ENCODE data around the gene HS3ST5. TPM values are rescaled to one million over a fixed set of nuclear protein-coding genes. Genes with fewer than 3 reads are reported as not detected.

The HS3ST5 gene
- total RNA-seq, 1 experiment from 2014 or later, result 14.4 TPM

- Histone ChIP-seq H3K4ac (ENCODE audit: low read depth, low read length) (no peak overlapping the region), H3K27me3 (ENCODE audit: insufficient read depth, low read length) (no peaks in the 10 kb centered on the region), H2BK120ac (ENCODE audit: low read depth, low read length, poor library complexity, severe bottlenecking) (no peak overlapping the region), H3K18ac (ENCODE audit: insufficient read length, low read depth, low read length) (no peak overlapping the region), H4K5ac (ENCODE audit: insufficient read length, low read depth, low read length) (no peak overlapping the region), H2BK5ac (ENCODE audit: insufficient read length, low read length) (no peak overlapping the region), H4K8ac (replicated peaks; ENCODE audit: insufficient read length, low read depth, low read length) (no peak overlapping the region), H3K79me1 (ENCODE audit: insufficient read depth, low read depth, low read length, poor library complexity, severe bottlenecking) (no peaks in the 10 kb centered on the region), H3K23ac (ENCODE audit: insufficient read length, low read depth, low read length) (no peak overlapping the region), H2BK12ac (ENCODE audit: insufficient read length, low read depth, low read length) (no peak overlapping the region), H4K20me1 (ENCODE audit: control insufficient read depth, insufficient read depth, insufficient read length) (no peaks in the 10 kb centered on the region), H3K79me2 (ENCODE audit: insufficient read depth, low read length) (no peaks in the 10 kb centered on the region), H3K9ac (ENCODE audit: extremely low read depth, insufficient read length, low read length) (no peak overlapping the region), H3K9me3 (ENCODE audit: control insufficient read depth, low read depth, low read length) (no peaks in the 10 kb centered on the region), H3K4me2 (ENCODE audit: insufficient read depth, insufficient read length, low read length) (no peak overlapping the region), H3K4me1 (ENCODE audit: insufficient read depth, low read length) (peaks cover 4% of the 10 kb centered on the region; the same call in 1 of the 2 replicates), H3K14ac (ENCODE audit: insufficient read depth, low read length) (no peak overlapping the region), H2BK15ac (ENCODE audit: low read depth, low read length) (no peak overlapping the region), H2AK5ac (ENCODE audit: insufficient read length, low read length) (no peak overlapping the region), H3K56ac (ENCODE audit: insufficient read length, low read depth, low read length) (no peak overlapping the region), H2BK20ac (ENCODE audit: low read depth, low read length, poor library complexity, severe bottlenecking) (no peak overlapping the region), H3T11ph (ENCODE audit: low read length) (no peak overlapping the region), H2AFZ (ENCODE audit: low read length) (no peak overlapping the region), H4K91ac (ENCODE audit: insufficient read length, low read depth, low read length) (no peak overlapping the region), H3K27ac (ENCODE audit: insufficient read length, low read depth, low read length) (no peak overlapping the region), H3K23me2 (ENCODE audit: insufficient read length, low read depth, low read length, poor library complexity, severe bottlenecking) (no peaks in the 10 kb centered on the region)
- Mint-ChIP-seq H3K4me1 (peaks cover 44 to 48% of the 10 kb centered on the region in 2 experiments), H3K27ac (peak overlapping the region in 2 of 3 experiments; percentile 7 to 66; a peak in 2 of 7 replicates), H3K9me3 (no peaks in the 10 kb centered on the region), H3K36me3 (ENCODE audit: insufficient read depth in 1 of 3, low read depth in 3 of 3) (peaks cover 0 to 21% (median 4%) of the 10 kb centered on the region in 3 experiments; a peak in 3 of 7 replicates), H3K27me3 (ENCODE audit: low read depth) (no peaks in the 10 kb centered on the region), H3K4me3 (no peak overlapping the region)
- no peak for DNase-seq
- no peak for TF ChIP-seq CTCF (conservative IDR thresholded peaks at IDR 0.05)
Measured at GRCh38 chr6:114366899-114367298, 24.1 kb upstream of the HS3ST5 start.
